ENCODE measurements around the gene SLC8A1.

GRCh38 chr2:40144022-40144421, 307.9 kb downstream of the SLC8A1 start:
- TF ChIP-seq CTCF (IDR thresholded peaks at IDR 0.05) (no peak), POLR2A (IDR thresholded peaks at IDR 0.05) (no peak)

Data from adrenal gland (tissue), 5 donors.